PFSK-1 (cell line): ENCODE results near the gene ELF2.

ENCODE experiments used
- POLR2AphosphoS5 ChIP-seq: IDR thresholded peaks from 2 replicates; pipeline ENCODE4 v1.6.1; 2012; ENCODE audit warnings: low read depth, mild to moderate bottlenecking, control low read depth, low read length, moderate library complexity
- REST ChIP-seq, 2 experiments: IDR thresholded peaks; 2 replicates each; pipeline versions ENCODE4 v1.6.1 to v1.8.0; 2011 to 2012; ENCODE audit warnings: low read depth in 2 of 2, low read length in 2 of 2, control low read depth in 1 of 2, inconsistent platforms in 1 of 2, mild to moderate bottlenecking in 1 of 2, moderate library complexity in 1 of 2; ENCODE audit not compliant: insufficient read depth in 1 of 2
- SIN3A ChIP-seq: IDR thresholded peaks from 2 replicates; pipeline ENCODE4 v1.6.1; 2012; ENCODE audit warnings: mild to moderate bottlenecking, low read length, moderate library complexity, borderline replicate concordance; ENCODE audit not compliant: insufficient read depth
- TAF1 ChIP-seq: IDR thresholded peaks from 2 replicates; pipeline ENCODE4 v1.6.1; 2012; ENCODE audit warnings: low read length, control low read depth, borderline replicate concordance; ENCODE audit not compliant: insufficient read depth

- TF ChIP-seq REST (IDR thresholded peaks at IDR 0.05; ENCODE audit: insufficient read depth in 1 of 2, low read depth in 2 of 2, low read length in 2 of 2): no peak
- TF ChIP-seq POLR2AphosphoS5: no peak
- TF ChIP-seq SIN3A: no peak
- no peak for TF ChIP-seq TAF1
Observed at GRCh38 chr4:139092271-139092670, 84.7 kb downstream of the ELF2 start.
